Measurements from ENCODE around the gene HYAL2. TPM values are rescaled to one million over a fixed set of nuclear protein-coding genes. Genes with fewer than 3 reads are reported as not detected.

The HYAL2 gene
- total RNA-seq, 1 experiment from 2014 or later: 41.9 TPM

Other genes with a start within 250 kb of the HYAL2 start
- 65.3 and 84.6 TPM in 2 replicates for gene RBM5, start 233.8 kb downstream of the HYAL2 start, total RNA-seq (2014; rRNA removed; shearing (Covaris generic))
- 0.58 and 1.9 TPM in 2 replicates for gene SEMA3F, start 167.4 kb downstream of the HYAL2 start, total RNA-seq (2014; rRNA removed; shearing (Covaris generic))
- not detected in 2 replicates for gene GNAT1, start 131.1 kb downstream of the HYAL2 start, total RNA-seq (2014; rRNA removed; shearing (Covaris generic))
- gene SLC38A3, start 117.5 kb downstream of the HYAL2 start, total RNA-seq (2014; rRNA removed; shearing (Covaris generic)): not detected in 2 replicates
- gene GNAI2, start 86.5 kb downstream of the HYAL2 start, total RNA-seq (2014; rRNA removed; shearing (Covaris generic)): 178 and 214 TPM in 2 replicates
- gene SEMA3B, start 53.6 kb downstream of the HYAL2 start, total RNA-seq (2014; rRNA removed; shearing (Covaris generic)): 2.6 and 6.5 TPM in 2 replicates
- gene LSMEM2, start 43.7 kb downstream of the HYAL2 start, total RNA-seq (2014; rRNA removed; shearing (Covaris generic)): not detected in 2 replicates
- 70.9 and 81.8 TPM in 2 replicates for gene IFRD2, start 30.3 kb downstream of the HYAL2 start, total RNA-seq (2014; rRNA removed; shearing (Covaris generic))
- 1.6 and 3.1 TPM in 2 replicates for gene HYAL3, start 23.3 kb downstream of the HYAL2 start, total RNA-seq (2014; rRNA removed; shearing (Covaris generic))
- gene NAA80, start 23.3 kb downstream of the HYAL2 start, total RNA-seq (2014; rRNA removed; shearing (Covaris generic)): 0.47 and 2.2 TPM in 2 replicates
- 0.18 TPM in 1 of 2 replicates, not detected in the other for gene HYAL1, start 19.2 kb downstream of the HYAL2 start, total RNA-seq (2014; rRNA removed; shearing (Covaris generic))
- 18.7 and 46.7 TPM in 2 replicates for gene TUSC2, start 5.5 kb upstream of the HYAL2 start, total RNA-seq (2014; rRNA removed; shearing (Covaris generic))
- 17.4 and 21.1 TPM in 2 replicates for gene RASSF1, start 18.1 kb upstream of the HYAL2 start, total RNA-seq (2014; rRNA removed; shearing (Covaris generic))
- gene ZMYND10, start 23.0 kb upstream of the HYAL2 start, total RNA-seq (2014; rRNA removed; shearing (Covaris generic)): 0.97 TPM in 1 of 2 replicates, not detected in the other
- gene NPRL2, start 28.0 kb upstream of the HYAL2 start, total RNA-seq (2014; rRNA removed; shearing (Covaris generic)): 4.9 and 9.9 TPM in 2 replicates
- 13.7 and 14.3 TPM in 2 replicates for gene CYB561D2, start 28.1 kb upstream of the HYAL2 start, total RNA-seq (2014; rRNA removed; shearing (Covaris generic))
- gene TMEM115, start 36.8 kb upstream of the HYAL2 start, total RNA-seq (2014; rRNA removed; shearing (Covaris generic)): 40.6 and 51.2 TPM in 2 replicates
- gene CACNA2D2, start 180.9 kb upstream of the HYAL2 start, total RNA-seq (2014; rRNA removed; shearing (Covaris generic)): not detected in 2 replicates
- gene C3orf18, start 245.0 kb upstream of the HYAL2 start, total RNA-seq (2014; rRNA removed; shearing (Covaris generic)): 9.1 and 15.2 TPM in 2 replicates
- gene HEMK1, start 246.8 kb upstream of the HYAL2 start, total RNA-seq (2014; rRNA removed; shearing (Covaris generic)): 7.3 and 9.3 TPM in 2 replicates

All from SJSA1 (cell line).